PC-3 (cell line): Measurements from ENCODE around the gene SMCO1.

ENCODE experiments used
- CTCF ChIP-seq: fragments of 300-600 bp; sonication (generic); conservative IDR thresholded peaks from 2 replicates; pipeline ENCODE4 v1.5.1; 2017; ENCODE audit warnings: antibody characterized with exemption, low read depth, mild to moderate bottlenecking, low read length
- EZH2 ChIP-seq: fragments of 300-600 bp; sonication (generic); IDR thresholded peaks from one replicate; pipeline ENCODE4 v1.6.1; 2017; ENCODE audit warnings: antibody characterized with exemption, mild to moderate bottlenecking, low read length; ENCODE audit not compliant: unreplicated experiment
- EZH2phosphoT487 ChIP-seq: fragments of 300-600 bp; sonication (generic); IDR thresholded peaks from 2 replicates; pipeline ENCODE4 v1.6.1; 2018; ENCODE audit warnings: mild to moderate bottlenecking, antibody characterized with exemption, low read length, borderline replicate concordance

GRCh38 chr3:196531418-196531817, 16.3 kb upstream of the SMCO1 start:
- TF ChIP-seq CTCF (no peak), EZH2 (no peak), EZH2phosphoT487 (no peak)
